Measurements from ENCODE around the gene TFAP2C.

TFAP2C gene

GRCh38 chr20:56614196-56614595 is 14.9 kb upstream of the TFAP2C start:
- Histone ChIP-seq H2BK5ac (ENCODE audit: low read depth, low read length, poor library complexity) (no peak overlapping the region), H2BK12ac (ENCODE audit: low read length) (no peak overlapping the region), H3K14ac (ENCODE audit: low read length) (no peak overlapping the region), H3K9me3 (ENCODE audit: insufficient read depth, low read depth, low read length) (peaks cover 5% of the 10 kb centered on the region), H3K79me1 (ENCODE audit: low read length) (peaks cover 9% of the 10 kb centered on the region), H2BK120ac (ENCODE audit: insufficient read depth, low read length, poor library complexity) (no peak overlapping the region), H3K36me3 (ENCODE audit: control insufficient read depth in 1 of 2, insufficient read depth in 2 of 2, low read length in 2 of 2) (no peaks in the 10 kb centered on the region), H2AFZ (ENCODE audit: insufficient read depth, low read length, poor library complexity) (no peak overlapping the region), H3K4me1 (ENCODE audit: control insufficient read depth in 1 of 2, insufficient read depth in 2 of 2, low read length in 2 of 2) (peaks cover 5 to 7% of the 10 kb centered on the region in 2 experiments), H2AK5ac (ENCODE audit: low read length) (no peak overlapping the region), H3K18ac (ENCODE audit: low read length) (no peak overlapping the region), H3K27me3 (ENCODE audit: insufficient read depth, low read length) (no peaks in the 10 kb centered on the region), H3K4ac (ENCODE audit: low read depth, low read length) (no peak overlapping the region), H3K4me2 (ENCODE audit: low read length) (no peak overlapping the region), H3K9ac (ENCODE audit: low read length) (no peak overlapping the region), H4K8ac (ENCODE audit: low read depth, low read length) (no peak overlapping the region), H3K4me3 (ENCODE audit: low read depth, low read length) (no peak overlapping the region), H4K91ac (ENCODE audit: low read depth, low read length) (no peak overlapping the region), H3K23ac (ENCODE audit: low read length) (no peak overlapping the region), H4K12ac (ENCODE audit: low read depth, low read length) (no peak overlapping the region), H3K79me2 (ENCODE audit: control insufficient read depth, insufficient read depth, low read length, poor library complexity) (no peaks in the 10 kb centered on the region), H3K27ac (ENCODE audit: low read depth, low read length) (no peak overlapping the region)
- DNase-seq: no peak
- no CpG with 5 or more reads among the region's 2 CpGs for WGBS (ENCODE audit: extremely low coverage, insufficient coverage, insufficient read length)

- Histone ChIP-seq H4K8ac (ENCODE audit: low read depth, low read length) (no peak overlapping the region), H3K14ac (ENCODE audit: low read length) (no peak overlapping the region), H2AFZ (ENCODE audit: insufficient read depth, low read length, poor library complexity) (no peak overlapping the region), H3K79me1 (ENCODE audit: low read length) (no peaks in the 10 kb centered on the region), H3K27me3 (ENCODE audit: insufficient read depth, low read length) (no peaks in the 10 kb centered on the region), H3K23ac (ENCODE audit: low read length) (no peak overlapping the region), H4K91ac (ENCODE audit: low read depth, low read length) (no peak overlapping the region), H3K4me2 (ENCODE audit: low read length) (no peak overlapping the region), H3K4ac (ENCODE audit: low read depth, low read length) (no peak overlapping the region), H3K4me3 (ENCODE audit: low read depth, low read length) (no peak overlapping the region), H2BK5ac (ENCODE audit: low read depth, low read length, poor library complexity) (no peak overlapping the region), H3K36me3 (ENCODE audit: control insufficient read depth in 1 of 2, insufficient read depth in 2 of 2, low read length in 2 of 2) (no peaks in the 10 kb centered on the region), H3K4me1 (ENCODE audit: control insufficient read depth in 1 of 2, insufficient read depth in 2 of 2, low read length in 2 of 2) (no peaks in the 10 kb centered on the region), H3K9me3 (ENCODE audit: insufficient read depth, low read depth, low read length) (no peaks in the 10 kb centered on the region), H2AK5ac (ENCODE audit: low read length) (no peak overlapping the region), H3K9ac (ENCODE audit: low read length) (no peak overlapping the region), H3K79me2 (ENCODE audit: control insufficient read depth, insufficient read depth, low read length, poor library complexity) (no peaks in the 10 kb centered on the region), H3K27ac (ENCODE audit: low read depth, low read length) (no peak overlapping the region), H2BK12ac (ENCODE audit: low read length) (no peak overlapping the region), H2BK120ac (ENCODE audit: insufficient read depth, low read length, poor library complexity) (no peak overlapping the region), H4K12ac (ENCODE audit: low read depth, low read length) (no peak overlapping the region), H3K18ac (ENCODE audit: low read length) (no peak overlapping the region)
- WGBS (ENCODE audit: extremely low coverage, insufficient coverage, insufficient read length): no CpG with 5 or more reads among the region's 6 CpGs
- no peak for DNase-seq
Measured at GRCh38 chr20:56616716-56617115, 12.4 kb upstream of the TFAP2C start.

- no peak overlapping the region for H2BK12ac ChIP-seq (ENCODE audit: low read length)
- H3K23ac ChIP-seq (ENCODE audit: low read length): no peak overlapping the region
- WGBS (ENCODE audit: extremely low coverage, insufficient coverage, insufficient read length): no CpG with 5 or more reads among the region's 4 CpGs
- H3K4me2 ChIP-seq (ENCODE audit: low read length): no peak overlapping the region
- H3K27ac ChIP-seq (ENCODE audit: low read depth, low read length): no peak overlapping the region
- H2BK5ac ChIP-seq (ENCODE audit: low read depth, low read length, poor library complexity): no peak overlapping the region
- H2AK5ac ChIP-seq (ENCODE audit: low read length): no peak overlapping the region
- no peak overlapping the region for H3K9ac ChIP-seq (ENCODE audit: low read length)
- H3K4me1 ChIP-seq (ENCODE audit: control insufficient read depth in 1 of 2, insufficient read depth in 2 of 2, low read length in 2 of 2): no peaks in the 10 kb centered on the region
- no peak overlapping the region for H4K8ac ChIP-seq (ENCODE audit: low read depth, low read length)
- no peaks in the 10 kb centered on the region for H3K9me3 ChIP-seq (ENCODE audit: insufficient read depth, low read depth, low read length)
- H4K91ac ChIP-seq (ENCODE audit: low read depth, low read length): no peak overlapping the region
- no peak overlapping the region for H3K4me3 ChIP-seq (ENCODE audit: low read depth, low read length)
- H3K36me3 ChIP-seq (ENCODE audit: control insufficient read depth in 1 of 2, insufficient read depth in 2 of 2, low read length in 2 of 2): no peaks in the 10 kb centered on the region
- no peak for DNase-seq
- no peak overlapping the region for H2BK120ac ChIP-seq (ENCODE audit: insufficient read depth, low read length, poor library complexity)
- no peak overlapping the region for H3K18ac ChIP-seq (ENCODE audit: low read length)
- no peak overlapping the region for H2AFZ ChIP-seq (ENCODE audit: insufficient read depth, low read length, poor library complexity)
- H3K4ac ChIP-seq (ENCODE audit: low read depth, low read length): no peak overlapping the region
- H3K79me1 ChIP-seq (ENCODE audit: low read length): no peaks in the 10 kb centered on the region
- no peak overlapping the region for H3K14ac ChIP-seq (ENCODE audit: low read length)
- H4K12ac ChIP-seq (ENCODE audit: low read depth, low read length): no peak overlapping the region
- no peaks in the 10 kb centered on the region for H3K79me2 ChIP-seq (ENCODE audit: control insufficient read depth, insufficient read depth, low read length, poor library complexity)
- H3K27me3 ChIP-seq (ENCODE audit: insufficient read depth, low read length): no peaks in the 10 kb centered on the region
Measured at GRCh38 chr20:56617489-56617888, 11.6 kb upstream of the TFAP2C start.

- H4K12ac ChIP-seq (ENCODE audit: low read depth, low read length): no peak overlapping the region
- no peak overlapping the region for H3K4me2 ChIP-seq (ENCODE audit: low read length)
- H3K4me1 ChIP-seq (ENCODE audit: control insufficient read depth in 1 of 2, insufficient read depth in 2 of 2, low read length in 2 of 2): peaks cover 15 to 18% of the 10 kb centered on the region in 2 experiments
- no peak overlapping the region for H2BK5ac ChIP-seq (ENCODE audit: low read depth, low read length, poor library complexity)
- H3K27ac ChIP-seq (ENCODE audit: low read depth, low read length): no peak overlapping the region
- no peak overlapping the region for H3K23ac ChIP-seq (ENCODE audit: low read length)
- H3K4ac ChIP-seq (ENCODE audit: low read depth, low read length): no peak overlapping the region
- H3K9ac ChIP-seq (ENCODE audit: low read length): no peak overlapping the region
- H3K9me3 ChIP-seq (ENCODE audit: insufficient read depth, low read depth, low read length): no peaks in the 10 kb centered on the region
- H3K79me1 ChIP-seq (ENCODE audit: low read length): peaks cover 10% of the 10 kb centered on the region
- H3K36me3 ChIP-seq (ENCODE audit: control insufficient read depth in 1 of 2, insufficient read depth in 2 of 2, low read length in 2 of 2): no peaks in the 10 kb centered on the region
- no peak overlapping the region for H2AK5ac ChIP-seq (ENCODE audit: low read length)
- H2AFZ ChIP-seq (ENCODE audit: insufficient read depth, low read length, poor library complexity): no peak overlapping the region
- H2BK120ac ChIP-seq (ENCODE audit: insufficient read depth, low read length, poor library complexity): no peak overlapping the region
- no CpG with 5 or more reads among the region's 2 CpGs for WGBS (ENCODE audit: extremely low coverage, insufficient coverage, insufficient read length)
- no peak overlapping the region for H4K8ac ChIP-seq (ENCODE audit: low read depth, low read length)
- H3K4me3 ChIP-seq (ENCODE audit: low read depth, low read length): no peak overlapping the region
- no peak for DNase-seq
- H4K91ac ChIP-seq (ENCODE audit: low read depth, low read length): no peak overlapping the region
- no peak overlapping the region for H2BK12ac ChIP-seq (ENCODE audit: low read length)
- H3K18ac ChIP-seq (ENCODE audit: low read length): no peak overlapping the region
- no peaks in the 10 kb centered on the region for H3K27me3 ChIP-seq (ENCODE audit: insufficient read depth, low read length)
- H3K14ac ChIP-seq (ENCODE audit: low read length): no peak overlapping the region
- no peaks in the 10 kb centered on the region for H3K79me2 ChIP-seq (ENCODE audit: control insufficient read depth, insufficient read depth, low read length, poor library complexity)
Measured at GRCh38 chr20:56621730-56622129, 7.4 kb upstream of the TFAP2C start.
